Effector CD4-positive, alpha-beta T cell (primary cell): ENCODE data around the gene ENTPD8.
A peak's percentile ranks its signal among the peaks of the same experiment; 100 is the strongest.

ENCODE experiments used
- DNase-seq: peaks from one replicate; pipeline ENCODE4 v3.0.0-alpha.2; 2020

ENTPD8 gene

DNA sequence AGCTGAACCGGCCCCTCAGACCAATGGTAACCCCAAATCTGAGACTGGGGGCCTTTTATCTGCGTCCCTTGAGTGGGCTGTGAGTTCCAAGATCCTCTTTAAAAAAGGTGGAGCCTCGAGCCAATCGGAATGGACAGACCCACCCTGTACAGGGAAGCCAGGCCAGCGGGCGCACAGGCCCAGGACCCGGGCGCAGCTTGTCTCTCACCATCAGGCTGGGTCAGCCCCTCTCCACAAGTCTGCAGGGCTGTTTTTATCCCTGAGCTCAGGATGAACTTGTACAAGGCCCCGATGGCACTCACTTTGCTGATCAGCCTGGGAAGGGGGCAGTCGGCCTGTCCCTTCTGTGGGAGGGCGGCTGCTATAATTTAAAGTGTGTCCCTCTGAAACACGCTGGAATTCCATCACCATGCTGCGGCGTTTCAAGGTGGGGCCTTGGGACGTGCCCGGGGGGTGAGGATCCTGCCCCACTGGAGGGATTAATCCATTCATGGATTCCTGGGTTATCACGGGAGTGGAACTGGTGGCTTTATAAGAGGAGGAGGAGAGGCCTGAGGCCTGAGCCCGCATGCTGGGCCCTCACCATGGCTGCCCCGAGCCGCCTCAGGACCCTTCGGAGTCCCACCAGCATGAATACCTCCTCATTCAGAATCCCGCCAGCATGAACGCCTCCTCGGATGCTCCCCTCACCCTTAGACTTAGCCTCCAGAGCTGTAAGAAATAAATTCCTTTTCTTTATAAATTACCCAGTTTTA, 32.3 kb downstream of the ENTPD8 start:
- DNase-seq: no peak

DNA sequence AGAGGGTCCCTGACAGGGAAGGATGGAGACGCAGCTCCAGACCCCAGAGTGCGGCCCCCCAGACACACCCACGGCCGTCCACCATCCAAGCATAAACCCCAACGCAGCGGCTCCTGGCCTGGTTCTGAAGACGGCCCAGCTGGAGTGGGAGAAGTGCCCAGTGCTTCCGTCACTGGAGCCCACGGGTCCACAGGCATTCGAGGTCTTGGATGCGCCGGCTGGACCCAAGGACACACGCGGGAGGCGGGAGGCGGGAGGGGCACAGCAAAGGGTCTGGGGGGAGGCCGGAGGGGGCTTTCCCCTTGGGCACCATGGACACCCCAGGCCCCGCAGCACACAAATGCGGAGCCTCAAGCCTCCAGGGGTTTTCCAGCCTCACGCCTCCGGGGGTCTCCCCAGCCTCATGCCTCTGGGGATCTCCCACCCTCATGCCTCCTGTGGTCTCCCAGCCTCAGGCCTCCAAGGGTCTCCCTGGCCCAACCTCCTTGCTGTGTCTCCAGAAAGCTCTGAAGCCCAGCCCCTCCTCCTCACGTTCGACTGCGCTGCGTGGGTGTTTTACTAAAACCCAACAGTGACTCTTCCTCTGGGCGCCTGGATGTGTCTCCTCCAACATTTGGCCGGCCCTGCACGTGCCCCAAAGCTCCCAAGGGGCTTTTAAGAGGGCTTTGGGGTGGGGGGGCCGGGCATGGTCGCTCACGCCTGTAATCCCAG, 33.4 kb downstream of the ENTPD8 start:
- DNase-seq: no peak

GRCh38 chr9:137406876-137407589, 34.1 kb downstream of the ENTPD8 start:
- DNase-seq: peak; percentile 56

- no peak for DNase-seq
Measured at GRCh38 chr9:137406085-137406760, 34.9 kb downstream of the ENTPD8 start.

DNA sequence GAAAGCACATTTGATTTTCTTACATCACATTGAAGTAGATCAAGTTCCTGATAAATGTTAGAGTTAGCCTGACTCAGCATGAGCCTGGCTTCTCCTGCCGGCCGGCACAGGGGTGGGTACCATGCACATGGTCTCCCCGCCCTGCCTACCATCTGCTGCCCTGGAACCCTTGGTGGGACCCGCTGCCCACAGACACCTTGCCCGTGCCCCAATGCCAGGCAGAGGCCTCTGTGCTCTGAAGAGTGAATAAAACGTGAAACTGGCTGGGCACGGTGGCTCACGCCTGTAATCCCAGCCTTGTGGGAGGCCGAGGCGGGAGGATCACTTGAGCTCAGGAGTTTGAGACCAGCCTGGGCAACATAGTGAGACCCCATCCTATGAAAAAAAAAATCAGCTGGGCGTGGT, 35.5 kb downstream of the ENTPD8 start:
- DNase-seq: no peak

DNA sequence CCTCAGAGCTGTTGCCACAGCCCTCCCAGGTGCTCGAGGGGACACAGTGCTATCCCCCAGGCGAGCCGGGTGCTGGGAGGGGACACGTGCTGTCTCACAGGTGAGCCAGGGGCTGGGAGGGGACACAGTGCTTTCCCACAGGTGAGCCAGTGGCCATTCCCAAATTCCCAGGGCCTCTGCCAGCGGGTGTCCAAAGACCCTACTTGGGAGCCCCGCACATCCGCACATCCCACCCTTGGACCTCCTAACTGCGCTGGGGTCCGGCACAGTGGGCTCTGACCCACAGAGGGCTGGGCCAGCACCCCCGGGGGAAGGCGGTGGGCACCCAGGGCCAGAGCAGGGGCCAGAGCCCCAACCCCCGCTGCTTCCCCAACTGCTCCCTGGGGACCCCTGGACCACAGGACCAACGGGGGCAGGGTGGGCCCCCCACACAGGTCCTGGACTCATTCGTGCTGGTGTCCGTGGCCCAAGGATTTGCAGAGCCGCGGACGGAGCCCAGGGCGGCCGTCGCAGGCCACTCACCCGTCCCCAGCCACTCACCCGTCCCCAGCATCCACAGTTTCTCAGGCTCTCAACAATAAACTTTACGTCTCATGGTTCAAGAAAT, 36.1 kb downstream of the ENTPD8 start:
- DNase-seq: no peak

- no peak for DNase-seq
Measured at GRCh38 chr9:137403269-137403668, 37.9 kb downstream of the ENTPD8 start.

- DNase-seq: no peak
Measured at GRCh38 chr9:137402746-137403145, 38.4 kb downstream of the ENTPD8 start.

GRCh38 chr9:137398561-137399468, 42.3 kb downstream of the ENTPD8 start:
- no peak for DNase-seq

- DNase-seq: no peak
Measured at GRCh38 chr9:137397675-137398423, 43.3 kb downstream of the ENTPD8 start.

DNA sequence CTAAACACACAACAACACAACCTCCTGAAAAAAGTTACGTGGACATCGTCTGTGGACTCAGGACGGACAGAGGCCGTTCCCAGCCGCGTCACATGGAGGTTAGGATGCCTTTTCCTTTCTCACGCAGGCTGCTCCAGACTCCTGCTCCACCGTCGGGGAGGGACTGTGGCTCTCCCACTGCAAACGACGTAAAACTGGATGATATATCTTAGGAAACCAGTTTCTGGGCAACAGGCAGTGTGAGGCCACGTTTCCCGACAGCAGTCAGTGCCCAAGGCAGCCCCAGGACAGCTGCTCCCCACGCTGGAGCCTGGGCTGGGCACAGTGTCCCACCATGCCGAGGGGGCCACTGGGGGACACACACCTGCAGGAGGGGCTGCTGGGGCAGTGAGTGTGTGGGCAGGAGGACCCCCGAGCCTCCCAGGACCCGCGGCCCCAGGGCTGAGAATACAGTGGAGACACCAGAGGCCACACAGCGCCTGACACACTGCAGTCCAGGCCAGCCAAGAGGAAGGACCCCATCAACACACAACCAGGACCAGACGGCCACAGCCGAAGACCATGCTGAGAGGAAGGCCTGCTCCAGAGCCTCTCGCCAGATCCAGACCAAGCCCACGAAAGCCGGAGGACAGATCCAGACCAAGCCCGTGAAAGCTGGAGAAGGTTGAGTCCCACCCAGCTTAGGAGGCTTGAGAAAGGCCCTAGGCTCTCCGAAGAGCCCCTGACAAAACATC, 44.4 kb downstream of the ENTPD8 start:
- no peak for DNase-seq

GRCh38 chr9:137396227-137396626, 44.9 kb downstream of the ENTPD8 start:
- no peak for DNase-seq

DNA sequence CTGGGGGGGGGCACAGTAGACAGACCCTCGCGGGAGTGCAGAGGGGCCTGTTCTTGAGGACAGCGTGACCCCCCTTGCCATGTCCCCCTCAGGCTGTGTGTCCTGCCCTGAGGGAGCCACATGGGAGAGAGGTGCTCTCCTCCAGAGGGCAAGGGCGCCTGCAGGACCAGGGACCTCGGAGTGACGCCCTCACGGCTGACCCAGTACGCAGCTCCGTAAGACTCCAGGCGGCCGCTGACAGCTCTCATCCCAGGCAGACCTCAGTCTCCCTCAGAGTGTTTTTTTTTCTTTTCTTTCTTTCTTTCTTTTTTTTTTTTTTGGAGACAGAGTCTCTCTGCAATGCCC, 45.5 kb downstream of the ENTPD8 start:
- no peak for DNase-seq

DNA sequence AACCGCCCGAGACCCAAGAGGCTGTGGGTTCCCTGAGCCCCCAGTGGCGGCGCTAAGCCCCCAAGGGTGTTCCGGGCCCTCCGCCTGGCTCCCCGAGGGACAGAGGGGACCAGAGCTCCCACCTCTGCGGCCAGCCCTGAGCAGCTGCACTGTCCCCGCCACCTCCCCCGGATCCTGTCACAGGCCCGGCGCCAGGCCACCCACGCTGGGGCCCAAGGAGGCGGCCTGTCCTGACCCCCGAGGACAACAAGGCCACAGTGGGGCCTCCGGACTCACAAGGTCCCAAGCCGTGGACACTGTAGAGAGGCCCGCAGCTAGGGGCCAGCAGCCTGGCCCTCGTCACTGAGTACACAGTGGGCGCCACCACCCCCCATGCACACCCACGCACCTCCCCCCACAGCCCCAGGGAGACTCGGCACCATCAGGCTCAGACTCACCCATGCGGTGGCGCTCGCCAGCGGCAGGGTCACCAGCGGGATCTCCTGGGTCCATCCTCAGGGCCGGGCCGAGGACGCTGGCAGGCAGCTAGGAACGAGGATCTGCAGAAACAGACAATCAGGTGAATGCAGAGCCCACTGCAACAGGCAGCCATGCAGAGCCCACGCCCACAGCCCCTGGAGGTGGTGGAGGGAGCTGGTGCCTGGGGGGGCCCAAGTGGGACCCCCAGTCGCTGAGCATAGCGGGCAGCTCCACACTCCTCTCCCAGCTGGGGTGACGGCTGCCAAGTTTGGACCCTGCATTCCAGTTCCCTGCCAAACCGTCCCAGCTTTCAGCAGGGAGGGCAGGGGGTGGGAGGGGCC, 46.1 kb downstream of the ENTPD8 start:
- no peak for DNase-seq

DNA sequence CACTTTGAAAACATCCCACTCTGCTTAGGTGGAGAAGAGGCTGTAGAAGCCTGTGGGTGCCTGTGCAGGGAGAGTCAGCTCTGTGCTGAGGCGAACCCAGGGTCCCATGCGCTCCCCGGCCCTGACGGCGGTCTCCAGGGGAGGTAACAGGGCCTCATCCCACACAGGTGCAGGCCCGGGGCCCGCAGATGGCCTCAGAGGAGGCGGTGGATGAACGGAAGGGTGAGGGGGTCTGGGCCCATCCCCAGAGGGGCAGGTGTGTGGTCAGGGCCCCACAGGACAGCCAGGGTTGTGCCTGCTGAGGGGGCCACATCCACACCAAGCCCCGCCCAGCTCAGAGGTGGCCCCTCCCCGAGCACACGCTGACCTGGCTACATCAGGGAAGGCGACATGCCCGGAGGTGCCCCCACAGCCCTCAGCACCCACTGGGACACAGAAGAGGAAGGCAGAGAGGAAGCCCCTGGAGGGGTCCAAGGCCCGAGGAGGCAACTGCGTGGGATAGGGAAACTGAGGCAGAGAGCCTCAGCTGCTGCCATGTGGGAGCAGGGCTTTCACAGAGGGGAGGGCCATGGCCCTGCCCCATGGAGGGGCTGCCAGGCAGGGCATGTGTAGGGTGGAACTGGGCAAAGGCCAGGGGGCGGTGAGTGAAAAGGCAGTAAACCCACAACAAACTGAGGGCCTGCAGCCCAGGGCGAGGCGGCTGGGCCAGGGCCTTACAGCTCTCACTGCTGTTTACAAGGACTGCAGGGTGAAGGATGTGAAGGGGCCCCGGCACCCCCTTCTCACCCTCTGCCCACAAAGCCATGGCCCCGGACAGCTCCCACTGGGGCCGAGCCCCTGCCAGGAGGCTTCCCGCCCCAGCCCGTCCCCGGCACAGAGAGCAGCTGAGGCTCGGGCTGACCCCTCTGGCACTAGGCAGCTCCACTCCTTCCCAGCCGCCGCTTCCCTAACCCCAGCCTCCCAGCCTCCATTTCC, 47.7 kb downstream of the ENTPD8 start:
- no peak for DNase-seq

DNA sequence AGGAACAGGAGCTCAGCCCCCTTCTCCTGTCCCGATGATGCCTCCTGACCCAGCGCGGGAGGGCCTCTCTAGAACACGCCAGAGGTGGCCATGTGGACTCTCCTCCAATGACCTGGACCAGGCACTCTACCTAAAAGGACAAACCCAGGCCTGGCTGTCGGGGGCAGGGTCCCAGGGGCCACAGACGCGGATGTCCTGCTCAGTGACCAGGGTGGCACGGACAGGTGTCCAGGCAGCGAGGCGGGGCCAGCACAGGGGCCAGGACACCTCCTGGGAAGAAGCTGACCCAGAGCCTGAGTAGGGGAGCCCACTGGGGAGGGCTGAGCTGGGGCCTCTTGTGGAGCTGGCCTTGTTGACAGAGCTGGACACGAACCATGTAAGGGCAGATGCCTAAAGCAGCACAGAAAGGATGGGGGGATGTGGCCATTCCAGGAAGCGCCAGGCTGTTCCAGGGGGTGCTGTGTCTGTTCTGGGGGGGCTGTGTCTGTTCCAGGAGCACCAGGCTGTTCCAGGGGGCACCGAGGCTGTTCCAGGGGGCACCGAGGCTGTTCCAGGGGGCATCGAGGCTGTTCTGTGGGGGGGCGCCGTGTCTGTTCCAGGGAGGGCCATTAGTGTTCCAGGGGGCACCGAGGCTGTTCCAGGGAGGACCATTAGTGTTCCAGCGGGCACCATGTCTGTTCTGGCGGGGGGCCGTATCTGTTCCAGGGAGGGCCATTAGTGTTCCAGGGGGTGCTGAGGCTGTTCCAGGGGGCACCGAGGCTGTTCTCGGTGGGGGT, 48.7 kb downstream of the ENTPD8 start:
- no peak for DNase-seq

- no peak for DNase-seq
Measured at GRCh38 chr9:137391411-137391754, 49.8 kb downstream of the ENTPD8 start.
